ENCODE results near the gene COL8A2.

COL8A2 gene

GRCh38 chr1:36144413-36144812, 19.4 kb upstream of the COL8A2 start:
- no peaks in the 10 kb centered on the region for H3K9me3 ChIP-seq (ENCODE audit: insufficient read depth, low read depth, low read length)
- H3K4me1 ChIP-seq (ENCODE audit: insufficient read depth, low read length, poor library complexity, severe bottlenecking): peaks cover 13% of the 10 kb centered on the region
- H4K20me1 ChIP-seq (ENCODE audit: insufficient read depth, low read length, poor library complexity, severe bottlenecking): no peaks in the 10 kb centered on the region
- no peak overlapping the region for H3K4me2 ChIP-seq (ENCODE audit: low read depth, low read length, poor library complexity, severe bottlenecking)
- TF ChIP-seq EZH2phosphoT487 (IDR thresholded peaks at IDR 0.05; ENCODE audit: borderline replicate concordance) (no peak), CTCF (conservative IDR thresholded peaks at IDR 0.05; ENCODE audit: low read length) (no peak)
- peaks cover 26% of the 10 kb centered on the region for H3K79me2 ChIP-seq (ENCODE audit: insufficient read depth, low read length)
- no peaks in the 10 kb centered on the region for H3F3A ChIP-seq (ENCODE audit: low read depth)
- H2AFZ ChIP-seq (ENCODE audit: low read length): no peak overlapping the region
- H3K27me3 ChIP-seq (ENCODE audit: insufficient read depth, low read length, poor library complexity, severe bottlenecking): no peaks in the 10 kb centered on the region
- H3K4me3 ChIP-seq (ENCODE audit: low read length, poor library complexity, severe bottlenecking): no peak overlapping the region
- peaks cover 5% of the 10 kb centered on the region; the same call in 1 of the 2 replicates for H3K36me3 ChIP-seq (ENCODE audit: insufficient read depth, low read length)
- H3K9me2 ChIP-seq (replicated peaks; ENCODE audit: low read depth, low read length): no peaks in the 10 kb centered on the region
- no peak overlapping the region for H3K9ac ChIP-seq (ENCODE audit: low read depth, low read length, poor library complexity, severe bottlenecking)

GRCh38 chr1:36143424-36143823, 18.4 kb upstream of the COL8A2 start:
- Histone ChIP-seq H3K4me2 (ENCODE audit: low read depth, low read length, poor library complexity, severe bottlenecking) (no peak overlapping the region), H3K36me3 (ENCODE audit: insufficient read depth, low read length) (peaks cover 6% of the 10 kb centered on the region; the same call in 1 of the 2 replicates), H3K27me3 (ENCODE audit: insufficient read depth, low read length, poor library complexity, severe bottlenecking) (no peaks in the 10 kb centered on the region), H3K9ac (ENCODE audit: low read depth, low read length, poor library complexity, severe bottlenecking) (no peak overlapping the region), H3K79me2 (ENCODE audit: insufficient read depth, low read length) (peaks cover 20% of the 10 kb centered on the region), H3K9me3 (ENCODE audit: insufficient read depth, low read depth, low read length) (no peaks in the 10 kb centered on the region), H3F3A (ENCODE audit: low read depth) (no peaks in the 10 kb centered on the region), H3K4me3 (ENCODE audit: low read length, poor library complexity, severe bottlenecking) (no peak overlapping the region), H2AFZ (ENCODE audit: low read length) (no peak overlapping the region), H3K4me1 (ENCODE audit: insufficient read depth, low read length, poor library complexity, severe bottlenecking) (peaks cover 13% of the 10 kb centered on the region), H4K20me1 (ENCODE audit: insufficient read depth, low read length, poor library complexity, severe bottlenecking) (no peaks in the 10 kb centered on the region), H3K9me2 (replicated peaks; ENCODE audit: low read depth, low read length) (no peaks in the 10 kb centered on the region)
- TF ChIP-seq CTCF (conservative IDR thresholded peaks at IDR 0.05; ENCODE audit: low read length) (no peak), EZH2phosphoT487 (IDR thresholded peaks at IDR 0.05; ENCODE audit: borderline replicate concordance) (no peak)

GRCh38 chr1:36142121-36142520, 17.1 kb upstream of the COL8A2 start:
- Histone ChIP-seq H3K4me2 (ENCODE audit: low read depth, low read length, poor library complexity, severe bottlenecking) (peak overlapping the region; percentile 32), H3F3A (ENCODE audit: low read depth) (no peaks in the 10 kb centered on the region), H3K4me3 (ENCODE audit: low read length, poor library complexity, severe bottlenecking) (no peak overlapping the region), H3K79me2 (ENCODE audit: insufficient read depth, low read length) (peaks cover 9% of the 10 kb centered on the region), H2AFZ (ENCODE audit: low read length) (no peak overlapping the region), H3K4me1 (ENCODE audit: insufficient read depth, low read length, poor library complexity, severe bottlenecking) (peaks cover 5% of the 10 kb centered on the region), H3K36me3 (ENCODE audit: insufficient read depth, low read length) (peaks cover 19% of the 10 kb centered on the region; the same call in 1 of the 2 replicates), H3K27me3 (ENCODE audit: insufficient read depth, low read length, poor library complexity, severe bottlenecking) (no peaks in the 10 kb centered on the region), H3K9me3 (ENCODE audit: insufficient read depth, low read depth, low read length) (no peaks in the 10 kb centered on the region), H4K20me1 (ENCODE audit: insufficient read depth, low read length, poor library complexity, severe bottlenecking) (no peaks in the 10 kb centered on the region), H3K9me2 (replicated peaks; ENCODE audit: low read depth, low read length) (no peaks in the 10 kb centered on the region), H3K9ac (ENCODE audit: low read depth, low read length, poor library complexity, severe bottlenecking) (no peak overlapping the region)
- TF ChIP-seq CTCF (conservative IDR thresholded peaks at IDR 0.05; ENCODE audit: low read length) (no peak), EZH2phosphoT487 (IDR thresholded peaks at IDR 0.05; ENCODE audit: borderline replicate concordance) (no peak)
